ENCODE measurements around the gene TNFSF13B.

DNA sequence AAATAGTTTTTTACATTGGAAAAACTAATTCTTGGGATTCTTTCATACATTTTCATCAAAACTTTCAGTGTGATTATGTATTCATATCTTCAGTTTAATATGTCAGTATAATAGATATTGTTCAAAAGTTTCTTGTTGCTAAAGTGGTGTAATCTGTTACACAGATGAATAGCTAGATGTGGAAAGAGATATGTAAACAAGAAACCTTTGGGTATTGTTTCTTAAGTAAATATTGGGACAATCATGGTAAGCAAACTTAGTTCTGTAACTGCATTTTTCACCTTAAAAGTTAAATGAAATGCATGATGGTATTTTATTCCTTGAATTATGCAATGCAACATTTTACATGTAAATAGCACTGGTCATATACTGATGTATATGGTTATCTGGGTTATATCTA, 39.1 kb upstream of the TNFSF13B start:
- TF ChIP-seq, protein P1, sequence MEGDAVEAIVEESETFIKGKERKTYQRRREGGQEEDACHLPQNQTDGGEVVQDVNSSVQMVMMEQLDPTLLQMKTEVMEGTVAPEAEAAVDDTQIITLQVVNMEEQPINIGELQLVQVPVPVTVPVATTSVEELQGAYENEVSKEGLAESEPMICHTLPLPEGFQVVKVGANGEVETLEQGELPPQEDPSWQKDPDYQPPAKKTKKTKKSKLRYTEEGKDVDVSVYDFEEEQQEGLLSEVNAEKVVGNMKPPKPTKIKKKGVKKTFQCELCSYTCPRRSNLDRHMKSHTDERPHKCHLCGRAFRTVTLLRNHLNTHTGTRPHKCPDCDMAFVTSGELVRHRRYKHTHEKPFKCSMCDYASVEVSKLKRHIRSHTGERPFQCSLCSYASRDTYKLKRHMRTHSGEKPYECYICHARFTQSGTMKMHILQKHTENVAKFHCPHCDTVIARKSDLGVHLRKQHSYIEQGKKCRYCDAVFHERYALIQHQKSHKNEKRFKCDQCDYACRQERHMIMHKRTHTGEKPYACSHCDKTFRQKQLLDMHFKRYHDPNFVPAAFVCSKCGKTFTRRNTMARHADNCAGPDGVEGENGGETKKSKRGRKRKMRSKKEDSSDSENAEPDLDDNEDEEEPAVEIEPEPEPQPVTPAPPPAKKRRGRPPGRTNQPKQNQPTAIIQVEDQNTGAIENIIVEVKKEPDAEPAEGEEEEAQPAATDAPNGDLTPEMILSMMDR (IDR thresholded peaks at IDR 0.05 in 8 of 11, conservative IDR thresholded peaks at IDR 0.05 in 3 of 11), result no peak
- TF ChIP-seq POLR2AphosphoS5 (IDR thresholded peaks at IDR 0.05), result no peak

Measured in spleen (tissue), 7 donors.